Measurements from ENCODE around the gene CROCC.

Gene CROCC

DNA sequence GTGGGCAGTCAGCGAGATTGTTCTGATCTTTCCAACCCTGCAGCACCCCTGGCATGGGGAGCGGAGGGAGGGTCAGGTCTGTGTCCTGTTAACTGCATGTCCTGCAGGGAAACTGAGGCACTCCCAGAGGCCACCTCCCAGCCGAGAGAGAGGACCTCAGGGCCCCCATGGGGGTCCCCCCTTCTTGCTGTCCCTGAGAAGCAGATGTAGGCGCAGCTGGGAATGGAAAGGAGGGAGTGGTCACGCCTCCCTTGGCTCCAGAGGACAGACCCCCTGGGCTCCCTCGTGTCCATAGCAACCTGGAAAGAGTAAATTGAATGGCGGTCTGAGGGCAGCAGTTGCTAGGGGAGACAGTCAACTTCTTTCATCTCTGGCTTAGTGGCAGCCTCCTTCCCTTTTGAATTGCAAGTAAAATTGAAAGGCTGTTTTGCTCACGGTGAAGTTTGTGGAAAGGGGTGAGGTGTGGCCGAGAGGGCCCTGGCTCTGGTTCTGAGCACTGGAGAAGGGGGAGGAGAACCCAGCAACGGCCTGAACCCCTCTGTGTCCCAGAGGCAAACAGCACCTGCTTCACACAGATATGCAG is 4.9 kb downstream of the CROCC start:
- TF ChIP-seq SIN3A (IDR thresholded peaks at IDR 0.05; ENCODE audit: borderline replicate concordance, insufficient read depth, low read length): no peak
- TF ChIP-seq POLR2AphosphoS5 (IDR thresholded peaks at IDR 0.05; ENCODE audit: low read depth, low read length): no peak
- TF ChIP-seq REST (IDR thresholded peaks at IDR 0.05; ENCODE audit: insufficient read depth in 1 of 2, low read depth in 2 of 2, low read length in 2 of 2): no peak
- TF ChIP-seq TAF1 (IDR thresholded peaks at IDR 0.05; ENCODE audit: borderline replicate concordance, insufficient read depth, low read length): no peak
- TF ChIP-seq FOXP2 (optimal IDR thresholded peaks at IDR 0.05; ENCODE audit: borderline replicate concordance, extremely low read depth, extremely low read length, insufficient read depth): no peak

DNA sequence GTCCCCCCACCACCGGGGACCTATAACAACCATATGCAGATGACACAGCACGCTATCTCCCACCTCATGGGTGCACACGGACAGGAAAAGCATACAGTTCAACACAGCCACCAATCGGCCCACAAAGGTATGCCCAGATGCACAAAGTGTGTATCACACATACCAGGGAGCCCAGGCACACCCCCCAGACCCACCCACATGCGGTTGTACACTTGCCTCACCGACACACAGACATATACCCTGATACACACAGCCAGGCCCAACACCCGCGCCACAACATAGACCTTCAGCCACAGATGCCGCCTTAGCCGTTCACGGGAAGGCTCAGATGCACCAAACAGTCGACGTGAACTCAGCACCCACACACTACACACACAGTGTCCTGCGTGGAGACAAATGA is 5.5 kb downstream of the CROCC start:
- TF ChIP-seq POLR2AphosphoS5 (IDR thresholded peaks at IDR 0.05; ENCODE audit: low read depth, low read length): no peak
- no peak for TF ChIP-seq FOXP2 (optimal IDR thresholded peaks at IDR 0.05; ENCODE audit: borderline replicate concordance, extremely low read depth, extremely low read length, insufficient read depth)
- TF ChIP-seq TAF1 (IDR thresholded peaks at IDR 0.05; ENCODE audit: borderline replicate concordance, insufficient read depth, low read length): no peak
- TF ChIP-seq REST (IDR thresholded peaks at IDR 0.05; ENCODE audit: insufficient read depth in 1 of 2, low read depth in 2 of 2, low read length in 2 of 2): no peak
- TF ChIP-seq SIN3A (IDR thresholded peaks at IDR 0.05; ENCODE audit: borderline replicate concordance, insufficient read depth, low read length): no peak

DNA sequence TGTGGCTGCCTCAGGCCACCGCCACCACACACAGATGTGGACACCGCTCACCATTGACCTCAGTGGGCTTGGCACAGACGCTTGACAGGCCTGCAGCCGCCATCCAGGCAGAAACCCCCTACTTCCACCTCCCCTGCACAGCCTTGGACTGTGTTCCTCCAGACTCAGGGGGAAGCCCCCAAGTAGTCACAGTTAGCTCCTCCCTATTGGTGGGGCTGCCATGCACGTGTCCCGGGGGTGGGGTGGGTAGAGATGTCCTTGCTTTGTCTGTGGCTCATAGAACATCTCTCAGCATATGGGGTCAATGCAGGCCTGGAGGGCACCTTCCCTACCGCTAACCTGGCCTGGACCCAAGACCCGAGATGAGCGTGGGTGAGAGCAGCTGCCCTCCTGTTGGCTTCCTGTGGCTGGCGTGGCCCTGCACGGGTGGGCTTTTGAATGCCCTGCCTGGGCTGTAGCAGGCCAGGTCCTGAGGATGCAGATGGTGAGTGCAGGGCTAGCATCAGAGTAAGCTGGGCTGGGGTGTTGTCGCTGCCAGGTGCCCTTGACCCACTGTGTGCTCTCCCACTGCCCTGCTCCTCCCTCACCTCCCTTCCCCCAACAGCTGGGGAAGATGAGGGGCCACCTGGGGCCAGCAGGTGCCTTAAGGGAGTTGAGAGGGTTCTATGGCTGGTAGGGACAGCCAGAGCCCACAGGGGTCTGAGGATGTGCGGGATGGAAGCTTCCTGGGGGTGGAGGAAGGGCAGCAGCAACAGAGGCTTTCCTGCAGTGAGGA is 6.2 kb downstream of the CROCC start:
- TF ChIP-seq POLR2AphosphoS5 (IDR thresholded peaks at IDR 0.05; ENCODE audit: low read depth, low read length): no peak; the same call in 1 of the 2 replicates
- no peak for TF ChIP-seq FOXP2 (optimal IDR thresholded peaks at IDR 0.05; ENCODE audit: borderline replicate concordance, extremely low read depth, extremely low read length, insufficient read depth)
- TF ChIP-seq TAF1 (IDR thresholded peaks at IDR 0.05; ENCODE audit: borderline replicate concordance, insufficient read depth, low read length): no peak
- no peak for TF ChIP-seq SIN3A (IDR thresholded peaks at IDR 0.05; ENCODE audit: borderline replicate concordance, insufficient read depth, low read length)
- TF ChIP-seq REST (IDR thresholded peaks at IDR 0.05; ENCODE audit: insufficient read depth in 1 of 2, low read depth in 2 of 2, low read length in 2 of 2): no peak

DNA sequence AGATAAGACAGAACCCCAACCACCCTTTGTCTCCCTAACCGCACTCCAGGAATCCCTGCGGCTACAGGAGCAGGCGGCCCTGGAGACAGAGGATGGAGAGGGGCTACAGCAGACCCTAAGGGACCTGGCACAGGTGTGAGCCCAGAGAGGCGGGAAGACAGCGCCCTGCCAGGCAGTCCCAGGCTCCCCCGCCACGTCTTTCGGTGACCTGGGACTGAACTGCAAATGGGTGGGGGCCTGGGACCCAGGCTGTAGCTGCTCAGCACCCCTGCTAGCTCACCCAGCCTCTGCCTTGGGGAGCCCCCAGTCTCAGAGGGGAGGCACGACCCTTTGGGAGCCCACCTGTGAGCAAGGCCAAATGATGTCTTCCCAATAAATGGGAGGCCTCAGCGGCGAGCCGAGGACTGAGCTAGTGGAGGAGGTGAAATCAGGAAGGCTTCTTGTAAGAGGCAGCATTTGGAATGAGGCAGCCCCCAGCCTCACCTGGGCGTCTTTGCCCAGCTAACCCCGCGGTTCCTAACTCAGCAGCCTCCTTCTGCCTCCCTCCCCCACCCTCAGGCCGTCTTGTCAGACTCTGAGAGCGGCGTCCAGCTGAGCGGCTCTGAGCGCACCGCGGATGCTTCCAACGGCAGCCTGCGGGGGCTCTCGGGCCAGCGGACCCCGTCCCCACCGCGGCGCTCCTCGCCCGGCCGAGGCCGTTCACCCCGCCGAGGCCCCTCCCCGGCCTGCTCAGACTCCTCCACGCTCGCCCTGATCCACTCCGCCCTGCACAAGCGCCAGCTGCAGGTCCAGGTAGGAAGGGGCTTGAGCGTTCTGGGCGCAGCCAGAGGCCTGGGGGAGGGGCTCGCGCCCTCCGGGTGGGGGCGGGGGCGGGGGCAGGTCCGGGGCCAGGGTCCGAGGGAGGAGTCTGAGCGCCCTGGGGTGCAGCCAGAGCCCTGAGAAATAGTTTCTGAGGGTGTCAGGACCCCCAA is 16.9 kb downstream of the CROCC start:
- TF ChIP-seq SIN3A (IDR thresholded peaks at IDR 0.05; ENCODE audit: borderline replicate concordance, insufficient read depth, low read length) (no peak), POLR2AphosphoS5 (IDR thresholded peaks at IDR 0.05; ENCODE audit: low read depth, low read length) (no peak), REST (IDR thresholded peaks at IDR 0.05; ENCODE audit: insufficient read depth in 1 of 2, low read depth in 2 of 2, low read length in 2 of 2) (no peak)

Measured in PFSK-1 (cell line).